Activated T-cell treated with anti-CD3 and anti-CD28 coated beads for 4 hours (primary cell): ENCODE measurements around the gene GPR183.

ENCODE experiments used
- DNase-seq: peaks from one replicate; pipeline ENCODE4 v3.0.0-alpha.2; 2020

Gene GPR183

GRCh38 chr13:99307247-99307646 lies at the start of gene GPR183:
GPR183 (minus strand) TSS chr13:99307399; CDS start chr13:99296145, 11,254 bp downstream.
- DNase-seq, result no peak

- DNase-seq, result no peak
Observed at GRCh38 chr13:99356262-99357091, 49.3 kb upstream of the GPR183 start.

GRCh38 chr13:99356012-99356261 lies 48.7 kb upstream of the GPR183 start:
- DNase-seq, result no peak

- DNase-seq, result no peak
Observed at GRCh38 chr13:99355267-99356011, 48.2 kb upstream of the GPR183 start.

GRCh38 chr13:99354371-99354951 lies 47.3 kb upstream of the GPR183 start:
- no peak for DNase-seq

- DNase-seq, result no peak
Observed at GRCh38 chr13:99353836-99354235, 46.6 kb upstream of the GPR183 start.

GRCh38 chr13:99353246-99353600 lies 46.0 kb upstream of the GPR183 start:
- DNase-seq, result no peak

GRCh38 chr13:99352351-99353245 lies 45.4 kb upstream of the GPR183 start:
- no peak for DNase-seq

- no peak for DNase-seq
Observed at GRCh38 chr13:99351772-99352171, 44.6 kb upstream of the GPR183 start.

GRCh38 chr13:99350191-99350590 lies 43.0 kb upstream of the GPR183 start:
- DNase-seq, result no peak

- no peak for DNase-seq
Observed at GRCh38 chr13:99347911-99348451, 40.8 kb upstream of the GPR183 start.

- DNase-seq, result no peak
Observed at GRCh38 chr13:99347335-99347878, 40.2 kb upstream of the GPR183 start.

GRCh38 chr13:99346335-99347042 lies 39.3 kb upstream of the GPR183 start:
- DNase-seq, result no peak

- no peak for DNase-seq
Observed at GRCh38 chr13:99345345-99345744, 38.1 kb upstream of the GPR183 start.

- no peak for DNase-seq
Observed at GRCh38 chr13:99344610-99345208, 37.5 kb upstream of the GPR183 start.

GRCh38 chr13:99342723-99343315 lies 35.6 kb upstream of the GPR183 start:
- DNase-seq, result no peak

GRCh38 chr13:99341969-99342722 lies 34.9 kb upstream of the GPR183 start:
- DNase-seq, result no peak

- no peak for DNase-seq
Observed at GRCh38 chr13:99340638-99341037, 33.4 kb upstream of the GPR183 start.

GRCh38 chr13:99339736-99340397 lies 32.7 kb upstream of the GPR183 start:
- DNase-seq, result peak; percentile 27
